GM21786 (cell line): Measurements from ENCODE around the gene ZFHX2.

Experiments used
- ATAC-seq: cut with Tn5 transposase; IDR thresholded peaks from one replicate; pipeline ENCODE4 v1.9.1; 2021; ENCODE audit not compliant: unreplicated experiment

ZFHX2 gene

DNA sequence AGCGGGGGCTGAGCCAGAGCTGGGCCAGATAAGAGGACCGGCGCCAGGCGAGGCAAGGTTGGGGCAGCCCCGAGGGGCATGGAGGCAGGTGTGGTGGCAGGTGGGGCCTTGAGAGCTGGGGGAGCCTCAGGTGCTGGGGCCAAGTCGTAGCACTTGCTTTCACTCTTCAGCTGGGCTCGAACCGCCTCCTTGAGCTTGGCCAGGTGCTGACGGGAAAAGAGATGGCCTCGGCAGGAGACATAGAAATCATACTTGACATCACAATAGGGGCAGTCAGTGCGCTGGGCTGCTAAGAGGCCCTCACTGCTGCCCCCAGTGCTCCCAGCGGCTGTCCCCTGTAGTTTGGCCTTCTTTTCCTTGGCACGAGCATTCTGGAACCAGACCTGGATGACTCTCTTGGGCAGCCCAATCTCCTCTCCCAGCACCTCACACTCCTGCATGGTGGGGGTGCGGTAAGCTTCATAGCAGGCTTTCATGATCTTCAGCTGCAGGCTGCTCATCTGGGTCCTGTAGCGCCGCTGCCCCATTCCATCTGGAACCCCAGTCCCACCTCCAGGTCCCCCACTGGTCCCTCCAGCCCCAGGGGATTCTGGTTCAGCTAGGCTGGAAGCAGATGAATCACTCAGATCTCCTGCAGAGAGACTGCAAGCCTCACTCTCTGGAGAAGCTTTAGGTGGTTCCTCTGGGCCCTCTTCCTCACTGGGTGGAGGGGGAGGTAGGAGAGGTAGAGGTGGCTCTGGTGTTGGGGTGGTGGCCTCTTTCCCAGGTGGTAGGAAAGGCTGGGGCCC, 28.1 kb downstream of the ZFHX2 start:
- ATAC-seq = no peak

DNA sequence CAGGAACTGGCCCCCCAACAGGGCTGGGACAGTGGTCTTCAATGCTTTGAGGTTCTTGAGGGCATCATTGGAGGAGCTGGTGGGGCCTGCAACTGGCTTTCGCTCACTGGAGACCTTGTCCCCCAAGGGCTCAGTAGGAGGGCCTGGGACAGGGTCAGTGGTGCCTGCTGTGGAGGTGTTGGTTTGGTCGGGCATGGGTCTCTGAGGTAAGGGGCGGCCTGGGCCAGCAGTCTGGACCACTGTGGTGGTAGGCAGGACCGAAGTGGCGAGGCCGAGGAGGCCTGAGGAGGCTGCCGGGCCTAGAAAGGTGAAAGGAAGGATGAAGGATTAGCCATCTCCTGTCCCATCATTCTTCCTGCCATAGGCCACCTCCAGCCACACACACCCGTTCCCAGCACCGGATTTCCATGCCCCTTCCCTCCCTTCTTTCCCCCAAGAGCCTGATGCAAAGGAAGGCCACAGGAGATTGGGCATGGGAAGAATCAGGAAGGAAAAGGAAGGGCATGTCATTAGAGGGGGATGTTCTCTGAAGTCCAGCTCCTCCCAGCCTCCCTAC, 28.8 kb downstream of the ZFHX2 start:
- no peak for ATAC-seq

DNA sequence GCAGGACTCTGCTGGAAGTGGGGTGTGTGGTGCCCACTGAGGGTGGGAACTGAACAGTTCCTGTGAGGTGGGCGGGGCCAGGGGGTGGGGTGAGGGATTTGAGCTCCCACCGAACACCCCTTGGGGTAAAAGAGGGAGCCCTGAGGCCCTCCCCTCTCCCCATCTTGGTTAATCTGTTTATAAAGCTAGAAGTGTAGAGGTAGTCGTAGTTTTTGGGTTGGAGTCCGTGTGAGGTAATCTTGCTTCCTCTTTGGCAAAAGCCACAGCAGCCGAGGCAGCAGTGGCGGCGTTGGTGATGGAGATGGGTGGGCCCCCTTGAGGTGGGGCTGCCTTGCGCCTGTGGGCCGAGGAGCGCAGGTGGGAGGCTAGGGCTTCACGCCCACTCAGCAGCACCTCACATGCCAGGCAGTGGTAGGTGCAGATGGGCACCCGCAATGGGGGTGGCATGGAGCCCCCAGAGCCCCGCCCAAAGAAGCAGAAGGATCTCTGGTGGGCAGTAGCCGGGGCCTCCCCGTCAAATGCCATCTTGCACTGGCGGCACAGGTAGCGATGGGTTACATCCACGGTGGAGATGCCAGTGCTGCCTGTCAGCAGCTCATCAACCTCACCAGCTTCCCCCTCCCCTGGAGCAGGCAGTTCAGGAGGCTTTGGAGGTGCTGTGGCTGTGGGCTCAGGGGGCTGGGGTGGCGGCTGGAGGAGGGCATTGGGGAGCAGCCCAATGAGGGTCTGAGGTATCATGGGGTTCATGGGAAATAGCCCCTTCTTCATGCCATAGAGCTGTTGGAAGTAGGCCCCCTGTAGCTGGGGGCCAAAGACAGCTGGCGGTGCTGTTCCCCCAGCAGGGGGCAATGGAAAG, 29.6 kb downstream of the ZFHX2 start:
- ATAC-seq = no peak

DNA sequence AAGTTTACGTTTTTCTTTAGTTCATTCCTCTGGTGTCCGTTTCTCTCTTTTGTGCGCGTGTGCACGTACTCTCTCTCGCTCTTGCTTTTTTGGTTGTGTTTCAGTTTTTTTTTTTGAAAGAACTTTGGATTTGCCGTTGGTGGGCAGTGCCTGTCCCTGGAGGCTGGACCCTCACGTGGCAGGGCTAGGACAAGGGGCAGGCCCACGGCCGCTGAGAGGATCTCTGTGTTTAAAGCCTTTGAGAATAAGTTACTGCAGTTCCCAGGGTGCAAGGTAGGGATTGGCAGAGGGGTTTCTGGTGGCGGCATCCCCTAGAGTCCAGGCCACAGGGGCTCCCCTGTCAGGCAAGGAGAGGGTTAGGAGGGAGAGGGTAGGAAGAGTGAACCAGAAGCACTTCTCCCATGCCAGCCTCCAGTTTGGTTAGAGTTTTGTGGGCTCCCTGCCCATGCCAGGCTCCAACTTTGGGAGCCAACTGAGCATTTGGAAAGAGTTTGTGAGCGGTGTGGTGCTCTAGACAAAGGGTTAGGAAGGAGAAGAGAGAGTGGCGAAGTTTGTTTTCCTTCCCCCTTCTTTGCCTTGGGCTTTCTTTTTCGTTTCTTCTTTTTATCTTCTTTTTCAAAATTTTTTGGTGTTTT, 30.5 kb downstream of the ZFHX2 start:
- no peak for ATAC-seq

- no peak for ATAC-seq
These were observed 32.9 kb downstream of the ZFHX2 start for GRCh38 chr14:23518709-23519108.

GRCh38 chr14:23517650-23518326, 33.8 kb downstream of the ZFHX2 start:
- ATAC-seq = no peak

- ATAC-seq = no peak
These were observed 37.0 kb downstream of the ZFHX2 start for GRCh38 chr14:23514644-23514957.

GRCh38 chr14:23513818-23514643, 37.5 kb downstream of the ZFHX2 start:
- ATAC-seq = no peak

DNA sequence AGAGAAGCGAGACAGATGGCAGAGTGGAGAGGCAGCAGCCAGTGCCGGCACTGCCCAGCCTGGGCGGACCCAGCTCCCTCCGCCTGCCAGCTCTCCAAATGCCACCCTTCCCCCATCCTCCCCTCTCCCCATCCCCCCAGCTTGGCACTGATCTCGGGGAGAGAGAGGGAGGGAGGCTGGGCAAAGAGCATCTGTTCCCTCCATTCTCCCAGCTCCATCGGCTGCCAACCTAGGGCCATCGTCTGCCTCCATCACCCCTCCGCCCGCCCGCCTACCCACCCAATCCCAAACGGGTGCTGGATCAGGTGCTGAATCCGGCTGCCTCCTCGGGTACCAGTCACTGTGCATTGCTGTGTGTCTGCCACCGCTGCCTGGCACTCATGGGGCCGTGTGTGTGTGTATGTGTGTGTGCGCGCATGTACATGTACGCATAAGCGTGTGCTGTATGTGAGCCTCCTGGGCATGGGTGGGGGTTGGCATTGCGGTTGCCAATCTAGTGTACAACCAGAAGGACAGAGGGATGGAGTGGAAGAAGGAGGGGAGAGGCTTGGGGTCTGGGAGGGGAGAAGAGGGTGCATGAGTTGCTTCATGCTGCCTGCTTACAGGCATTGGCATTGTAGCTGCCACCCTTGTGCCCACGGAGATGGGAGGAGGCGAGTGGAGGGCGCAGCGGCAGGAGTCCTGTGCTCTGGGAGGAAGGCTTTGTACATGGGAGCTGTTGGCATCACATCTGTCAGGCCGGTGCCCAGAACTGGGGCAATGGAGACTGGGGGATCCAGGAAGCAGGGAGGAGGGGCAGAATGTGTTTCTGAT, 38.4 kb downstream of the ZFHX2 start:
- ATAC-seq = no peak

- ATAC-seq = no peak
These were observed 39.4 kb downstream of the ZFHX2 start for GRCh38 chr14:23512156-23512555.

DNA sequence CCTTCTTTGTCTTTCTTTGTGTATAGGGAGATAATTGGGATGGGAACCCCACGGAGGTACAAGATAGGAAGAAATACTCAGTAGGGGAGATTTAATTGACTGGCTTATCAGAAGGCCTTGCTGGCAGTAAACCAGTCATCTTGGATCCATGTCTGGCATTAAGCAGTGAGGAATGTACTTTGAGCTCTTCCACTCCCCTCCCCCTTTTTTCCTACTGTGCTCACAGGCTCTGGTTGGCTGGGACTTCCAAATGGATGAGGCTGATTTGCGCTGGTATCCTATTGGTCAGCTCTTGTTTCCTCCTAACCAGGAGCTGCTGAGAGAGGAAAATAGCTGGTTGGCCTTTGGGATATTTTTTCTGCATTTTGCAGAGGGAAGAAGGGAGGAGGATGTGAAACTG, 57.3 kb downstream of the ZFHX2 start:
- ATAC-seq = no peak

GRCh38 chr14:23492618-23493272, 58.8 kb downstream of the ZFHX2 start:
- no peak for ATAC-seq

DNA sequence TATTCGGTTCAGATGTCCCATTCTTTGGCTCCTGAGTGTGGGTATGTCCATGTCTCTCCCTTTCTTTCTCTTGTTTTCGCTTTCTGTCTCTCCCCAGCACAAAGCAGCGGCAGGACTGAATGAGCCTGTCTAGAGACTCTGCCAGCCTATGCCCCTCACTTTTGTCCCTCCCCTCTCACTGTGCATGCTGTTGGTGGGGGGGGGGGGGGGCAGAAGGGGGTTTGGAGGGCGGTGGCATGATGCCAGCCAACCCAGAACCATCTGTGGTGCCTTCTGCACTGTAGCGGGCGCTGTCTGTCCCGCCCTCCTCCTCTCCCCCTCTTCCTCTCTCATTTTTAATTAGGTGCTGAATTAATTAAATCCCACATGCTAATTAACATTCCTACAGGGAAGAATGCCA, 64.3 kb downstream of the ZFHX2 start:
- no peak for ATAC-seq

GRCh38 chr14:23486036-23486435, 65.5 kb downstream of the ZFHX2 start:
- no peak for ATAC-seq

GRCh38 chr14:23485326-23485725, 66.2 kb downstream of the ZFHX2 start:
- no peak for ATAC-seq

DNA sequence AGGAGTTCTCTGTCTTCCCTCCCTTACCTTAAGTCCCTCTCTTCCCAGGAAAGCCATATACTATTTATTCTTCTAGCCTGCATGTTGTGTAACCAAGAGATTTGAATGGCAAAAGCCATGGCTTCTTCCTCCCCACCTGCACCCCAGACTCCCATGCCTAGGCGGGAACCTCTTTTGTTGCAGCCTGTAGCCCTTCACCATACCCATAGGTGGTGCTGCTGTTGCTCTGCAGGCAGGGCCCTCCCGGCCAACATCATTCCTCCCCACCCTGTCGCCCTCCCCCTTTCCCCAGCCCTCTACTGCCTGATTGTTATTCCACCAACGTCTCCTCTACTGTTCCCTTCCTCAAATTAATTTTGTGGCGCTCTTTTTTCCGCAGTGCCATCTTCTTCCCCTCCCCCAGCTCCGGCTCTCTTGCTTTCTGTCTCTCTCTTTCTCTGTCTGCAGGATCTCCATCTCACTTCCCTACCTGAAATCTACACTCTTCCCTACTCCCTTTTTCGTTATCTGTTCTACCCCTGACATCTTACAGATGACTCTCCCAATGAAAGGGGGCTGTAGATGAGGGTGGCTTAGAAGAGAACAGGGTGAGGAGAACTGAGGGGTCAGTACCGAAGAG, 68.2 kb downstream of the ZFHX2 start:
- ATAC-seq = no peak

GRCh38 chr14:23482823-23483148, 68.8 kb downstream of the ZFHX2 start:
- ATAC-seq = no peak

DNA sequence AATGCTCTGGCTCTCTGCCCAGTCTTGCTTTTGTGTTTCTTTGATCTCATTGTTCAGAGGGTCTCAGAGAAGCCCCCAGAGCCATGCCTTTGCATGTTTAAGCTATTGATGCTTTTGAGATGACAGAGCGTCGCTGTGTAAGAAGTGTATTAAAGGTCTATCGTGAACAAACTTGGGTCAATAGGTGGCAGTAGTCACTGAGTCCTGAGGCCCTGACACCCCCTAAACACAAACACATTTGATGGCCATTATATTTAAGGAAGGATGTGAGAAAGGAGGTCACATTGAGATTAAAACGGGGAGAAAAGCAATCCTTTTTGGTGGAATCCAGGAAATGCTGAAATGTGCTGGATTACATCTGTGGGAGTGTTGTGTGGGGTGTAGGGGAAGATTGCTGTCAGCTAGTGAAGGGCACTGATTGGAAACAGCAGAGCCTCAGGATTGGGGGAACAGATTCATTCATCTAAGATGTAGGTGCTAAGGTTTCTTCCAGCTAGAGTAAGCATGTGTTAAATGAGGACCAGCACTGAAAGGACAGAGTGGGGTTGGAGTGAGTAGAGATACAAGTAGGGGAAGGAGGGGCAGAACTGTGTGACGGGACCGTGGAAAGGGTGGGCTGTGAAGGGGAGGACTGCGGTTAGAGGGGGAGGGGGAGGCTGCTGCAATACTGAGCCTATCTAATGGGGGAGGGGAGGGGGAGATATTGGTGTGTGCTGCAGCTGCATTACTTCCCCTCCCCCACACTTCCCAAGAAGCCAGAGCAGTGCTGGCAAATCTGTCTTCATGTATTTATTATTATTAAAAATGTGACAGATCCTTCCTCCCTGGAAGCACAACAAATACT, 69.4 kb downstream of the ZFHX2 start:
- no peak for ATAC-seq
